Testis (tissue), 3 donors: ENCODE results near the gene TMEM219. TPM values are rescaled to one million over a fixed set of nuclear protein-coding genes. Genes with fewer than 3 reads are reported as not detected.
"Not testable (repeated sequence)": the region's sequence is repeated elsewhere in the genome, so short reads cannot be mapped to it uniquely, and the experiment has no call there.

ENCODE experiments used
- DNase-seq: peaks from one replicate; pipeline ENCODE4 v3.0.0-alpha.2; 2019
- H3K27ac ChIP-seq, 2 donors: fragments of 200-600 bp; sonication (generic); one replicate each; pipeline ENCODE4 v1.5.1; 2019
- H3K27me3 ChIP-seq: fragments of 200-600 bp; sonication (generic); one replicate; pipeline ENCODE4 v1.5.1; 2019
- H3K36me3 ChIP-seq: fragments of 200-600 bp; sonication (generic); one replicate; pipeline ENCODE4 v1.5.1; 2017; ENCODE audit warnings: low read depth; ENCODE audit errors: missing control alignments
- H3K4me1 ChIP-seq: fragments of 200-600 bp; sonication (generic); one replicate; pipeline ENCODE4 v1.5.1; 2019
- H3K4me3 ChIP-seq, 2 donors: fragments of 200-600 bp; sonication (generic); one replicate each; pipeline ENCODE4 v1.5.1; 2017 to 2019
- H3K9me3 ChIP-seq: fragments of 200-600 bp; sonication (generic); one replicate; pipeline ENCODE4 v1.5.1; 2017
- CTCF ChIP-seq, 3 experiments: fragments of 450-650 bp in 2 of 3; fragments of 200-600 bp in 1 of 3; sonication (generic) in 1 of 3; IDR thresholded peaks; one replicate each; pipeline ENCODE4 v1.5.1; 2016 to 2019; ENCODE audit warnings: antibody characterized with exemption in 3 of 3, mild to moderate bottlenecking in 2 of 3, moderate library complexity in 1 of 3
- POLR2A ChIP-seq: fragments of 450-650 bp; IDR thresholded peaks from one replicate; pipeline ENCODE4 v1.6.1; 2017; ENCODE audit warnings: antibody characterized with exemption, mild to moderate bottlenecking, moderate library complexity
- WGBS, 2 donors: methylation state at CpG; one replicate each; pipeline ENCODE4 v1.1.5; 2018; 5-methylcytosine and 5-hydroxymethylcytosine counted together
- intact Hi-C: fragments of 100-400 bp; cut with DNase I; formaldehyde crosslinking; loops from one replicate; pipeline ENCODE4 v1.15.1; 2023; ENCODE audit warnings: low total_unique reads
- polyA plus RNA-seq: library from polyadenylated mRNA; stranded (reverse); fragments of 350-450 nt; fragmentation: Illumina TruSeq; extraction: RNeasy Lipid Tissue Mini Kit (QIAGEN cat#74804); gene quantifications from one replicate; pipeline ENCODE4 v1.2.3, GENCODE V29; 2014; ENCODE audit warnings: low read depth, low replicate concordance; ENCODE audit not compliant: insufficient read depth
- total RNA-seq, 2 donors: library from RNA; depleted of rRNA; stranded (reverse); fragments of >200 nt; gene quantifications; one replicate each; pipeline ENCODE4 v1.2.3, GENCODE V29; 2016

Gene TMEM219
- total and polyA plus RNA-seq, 3 donors from 2014 or later, result 160 to 280 (median 203) TPM

- DNase-seq, result no peak
- H3K4me1 ChIP-seq, result peaks cover 26% of the 10 kb centered on the region
- TF ChIP-seq POLR2A (no peak), CTCF (IDR thresholded peaks at IDR 0.05) (no peak)
- no peaks in the 10 kb centered on the region for H3K36me3 ChIP-seq
- H3K27ac ChIP-seq, result peak overlapping the region; percentile 72 to 91
- H3K4me3 ChIP-seq, result peak overlapping the region; percentile 66 to 82
- intact Hi-C loops, result no loop called here
- WGBS, 2 donors, result 2 to 4% methylated on average over 9 of the region's 9 CpGs
- H3K9me3 ChIP-seq, result no peaks in the 10 kb centered on the region
- no peaks in the 10 kb centered on the region for H3K27me3 ChIP-seq
Observed at GRCh38 chr16:29925105-29925756, 36.6 kb upstream of the TMEM219 start.

GRCh38 chr16:29925781-29926710, 35.8 kb upstream of the TMEM219 start, which contains the start of gene KCTD13:
KCTD13 (minus strand) TSS chr16:29926226; CDS start chr16:29926033, 193 bp downstream.
- WGBS, 2 donors, result 0 to 1% methylated on average over 24 to 83 of the region's 89 CpGs
- H3K27ac ChIP-seq, result peak within 1 kb of the TSS; percentile 80 to 91
- no peaks in the 10 kb centered on the region for H3K36me3 ChIP-seq
- intact Hi-C loops, result no loop called here
- DNase-seq, result peak; percentile 89
- H3K4me1 ChIP-seq, result peaks cover 18% of the 10 kb centered on the region
- TF ChIP-seq POLR2A (peak; percentile 60), CTCF (IDR thresholded peaks at IDR 0.05) (no peak)
- H3K27me3 ChIP-seq, result no peaks in the 10 kb centered on the region
- peak within 1 kb of the TSS; percentile 66 to 82 for H3K4me3 ChIP-seq
- no peaks in the 10 kb centered on the region for H3K9me3 ChIP-seq

- intact Hi-C loops, result no loop called here
- Histone ChIP-seq H3K4me1 (peaks cover 16% of the 10 kb centered on the region), H3K4me3 (peak overlapping the region; percentile 66 to 82), H3K9me3 (no peaks in the 10 kb centered on the region), H3K36me3 (no peaks in the 10 kb centered on the region), H3K27ac (peak overlapping the region; percentile 80 to 91), H3K27me3 (no peaks in the 10 kb centered on the region)
- 1 to 4% methylated on average over 12 of the region's 12 CpGs for WGBS, 2 donors
- DNase-seq, result peak; percentile 40
- TF ChIP-seq CTCF (IDR thresholded peaks at IDR 0.05) (no peak), POLR2A (no peak)
Observed at GRCh38 chr16:29926711-29927052, 35.2 kb upstream of the TMEM219 start.

GRCh38 chr16:29927070-29927905, 34.6 kb upstream of the TMEM219 start:
- intact Hi-C loops, result no loop called here
- no peak for DNase-seq
- Histone ChIP-seq H3K4me1 (peaks cover 16% of the 10 kb centered on the region), H3K9me3 (no peaks in the 10 kb centered on the region), H3K36me3 (no peaks in the 10 kb centered on the region), H3K27me3 (no peaks in the 10 kb centered on the region), H3K4me3 (peak overlapping the region in 1 of 2 donors; percentile 82), H3K27ac (peak overlapping the region in 1 of 2 donors; percentile 91)
- 45 to 58% methylated on average over 8 to 12 of the region's 12 CpGs for WGBS, 2 donors
- no peak for TF ChIP-seq CTCF (IDR thresholded peaks at IDR 0.05)
- no peak for TF ChIP-seq POLR2A

- WGBS, 2 donors, result 90 to 95% methylated on average over 2 of the region's 2 CpGs
- H3K27me3 ChIP-seq, H3K9me3 ChIP-seq, H3K36me3 ChIP-seq, H3K27ac ChIP-seq, intact Hi-C loops, H3K4me3 ChIP-seq, H3K4me1 ChIP-seq, DNase-seq: not testable (repeated sequence)
Observed at GRCh38 chr16:29931750-29932149, 30.1 kb upstream of the TMEM219 start.
